HCT116 (cell line): ENCODE results near the gene WSB1.

ENCODE experiments used
- EGR1 ChIP-seq: IDR thresholded peaks from 2 replicates; pipeline ENCODE4 v1.6.1; 2012; ENCODE audit warnings: low read depth
- EZH2 ChIP-seq: fragments of 200-600 bp; sonication (generic); IDR thresholded peaks from 2 replicates; pipeline ENCODE4 v1.6.1; 2017; ENCODE audit warnings: antibody characterized with exemption, mixed run types
- JUND ChIP-seq: IDR thresholded peaks from 2 replicates; pipeline ENCODE4 v1.6.1; 2012
- POLR2A ChIP-seq: IDR thresholded peaks from 2 replicates; pipeline ENCODE4 v1.7.0; 2011; ENCODE audit warnings: borderline replicate concordance; ENCODE audit not compliant: insufficient read depth, insufficient read length; ENCODE audit errors: extremely low read depth
- POLR2AphosphoS5 ChIP-seq: IDR thresholded peaks from 2 replicates; pipeline ENCODE4 v1.6.1; 2011; ENCODE audit warnings: mild to moderate bottlenecking, low read depth, low read length, moderate library complexity
- RAD21 ChIP-seq: IDR thresholded peaks from 2 replicates; pipeline ENCODE4 v1.6.1; 2012; ENCODE audit warnings: low read depth, mild to moderate bottlenecking
- SIN3A ChIP-seq: IDR thresholded peaks from 2 replicates; pipeline ENCODE4 v1.6.1; 2012; ENCODE audit warnings: low read depth
- SP1 ChIP-seq: IDR thresholded peaks from 2 replicates; pipeline ENCODE4 v1.6.1; 2012; ENCODE audit warnings: low read depth
- YY1 ChIP-seq: IDR thresholded peaks from 2 replicates; pipeline ENCODE4 v1.6.1; 2011; ENCODE audit warnings: low read length, low read depth, moderate library complexity, mild to moderate bottlenecking; ENCODE audit not compliant: insufficient replicate concordance; ENCODE audit errors: extremely low read depth
- ZNF274 ChIP-seq: fragments of 200-500 bp; sonication (Bioruptor generic); IDR thresholded peaks from 2 replicates; pipeline ENCODE4 v1.6.1; 2014; ENCODE audit warnings: mild to moderate bottlenecking, low read depth, low read length, inconsistent platforms
- TF ChIP-seq, protein P1 (sequence below): IDR thresholded peaks from 2 replicates; pipeline ENCODE4 v1.6.1; 2012; ENCODE audit warnings: low read depth
- TF ChIP-seq, protein P2 (sequence below), 3 experiments: fragments of 200-600 bp in 1 of 3; sonication (generic) in 1 of 3; IDR thresholded peaks in 2 of 3; conservative IDR thresholded peaks in 1 of 3; 2 replicates each; pipeline ENCODE4 v1.5.1; 2012 to 2017; ENCODE audit warnings: low read depth in 2 of 3, low read length in 2 of 3, antibody characterized with exemption in 1 of 3, borderline replicate concordance in 1 of 3, control low read depth in 1 of 3, mild to moderate bottlenecking in 1 of 3, mixed read lengths in 1 of 3, mixed run types in 1 of 3, moderate library complexity in 1 of 3; ENCODE audit not compliant: insufficient read depth in 1 of 3
- TF ChIP-seq, protein P3 (sequence below): IDR thresholded peaks from 2 replicates; pipeline ENCODE4 v1.6.1; 2012

DNA sequence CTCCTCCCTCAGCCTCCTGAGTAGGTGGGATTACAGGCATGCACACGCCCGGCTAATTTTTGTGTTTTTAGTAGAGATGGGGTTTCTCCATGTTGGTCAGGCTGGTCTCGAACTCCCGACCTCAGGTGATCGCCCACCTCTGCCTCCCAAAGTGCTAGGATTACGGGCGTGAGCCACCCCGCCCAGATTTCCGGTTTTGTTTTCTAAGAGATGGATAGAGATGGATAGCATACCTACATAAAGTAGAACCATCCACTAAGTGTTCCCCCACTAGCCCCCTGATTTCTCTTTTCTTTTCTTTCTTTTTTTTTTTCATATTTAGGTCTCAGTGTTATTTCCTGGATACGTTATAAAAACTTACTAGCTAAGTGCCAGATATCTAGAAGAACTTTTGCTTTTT, 2.0 kb downstream of the WSB1 start:
- TF ChIP-seq, protein P1, sequence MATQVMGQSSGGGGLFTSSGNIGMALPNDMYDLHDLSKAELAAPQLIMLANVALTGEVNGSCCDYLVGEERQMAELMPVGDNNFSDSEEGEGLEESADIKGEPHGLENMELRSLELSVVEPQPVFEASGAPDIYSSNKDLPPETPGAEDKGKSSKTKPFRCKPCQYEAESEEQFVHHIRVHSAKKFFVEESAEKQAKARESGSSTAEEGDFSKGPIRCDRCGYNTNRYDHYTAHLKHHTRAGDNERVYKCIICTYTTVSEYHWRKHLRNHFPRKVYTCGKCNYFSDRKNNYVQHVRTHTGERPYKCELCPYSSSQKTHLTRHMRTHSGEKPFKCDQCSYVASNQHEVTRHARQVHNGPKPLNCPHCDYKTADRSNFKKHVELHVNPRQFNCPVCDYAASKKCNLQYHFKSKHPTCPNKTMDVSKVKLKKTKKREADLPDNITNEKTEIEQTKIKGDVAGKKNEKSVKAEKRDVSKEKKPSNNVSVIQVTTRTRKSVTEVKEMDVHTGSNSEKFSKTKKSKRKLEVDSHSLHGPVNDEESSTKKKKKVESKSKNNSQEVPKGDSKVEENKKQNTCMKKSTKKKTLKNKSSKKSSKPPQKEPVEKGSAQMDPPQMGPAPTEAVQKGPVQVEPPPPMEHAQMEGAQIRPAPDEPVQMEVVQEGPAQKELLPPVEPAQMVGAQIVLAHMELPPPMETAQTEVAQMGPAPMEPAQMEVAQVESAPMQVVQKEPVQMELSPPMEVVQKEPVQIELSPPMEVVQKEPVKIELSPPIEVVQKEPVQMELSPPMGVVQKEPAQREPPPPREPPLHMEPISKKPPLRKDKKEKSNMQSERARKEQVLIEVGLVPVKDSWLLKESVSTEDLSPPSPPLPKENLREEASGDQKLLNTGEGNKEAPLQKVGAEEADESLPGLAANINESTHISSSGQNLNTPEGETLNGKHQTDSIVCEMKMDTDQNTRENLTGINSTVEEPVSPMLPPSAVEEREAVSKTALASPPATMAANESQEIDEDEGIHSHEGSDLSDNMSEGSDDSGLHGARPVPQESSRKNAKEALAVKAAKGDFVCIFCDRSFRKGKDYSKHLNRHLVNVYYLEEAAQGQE = no peak
- TF ChIP-seq RAD21 (no peak), POLR2A (no peak), JUND (no peak), POLR2AphosphoS5 (no peak), YY1 (no peak), EGR1 (no peak), EZH2 (no peak), ZNF274 (no peak), SP1 (no peak), SIN3A (no peak)
- TF ChIP-seq, protein P2, sequence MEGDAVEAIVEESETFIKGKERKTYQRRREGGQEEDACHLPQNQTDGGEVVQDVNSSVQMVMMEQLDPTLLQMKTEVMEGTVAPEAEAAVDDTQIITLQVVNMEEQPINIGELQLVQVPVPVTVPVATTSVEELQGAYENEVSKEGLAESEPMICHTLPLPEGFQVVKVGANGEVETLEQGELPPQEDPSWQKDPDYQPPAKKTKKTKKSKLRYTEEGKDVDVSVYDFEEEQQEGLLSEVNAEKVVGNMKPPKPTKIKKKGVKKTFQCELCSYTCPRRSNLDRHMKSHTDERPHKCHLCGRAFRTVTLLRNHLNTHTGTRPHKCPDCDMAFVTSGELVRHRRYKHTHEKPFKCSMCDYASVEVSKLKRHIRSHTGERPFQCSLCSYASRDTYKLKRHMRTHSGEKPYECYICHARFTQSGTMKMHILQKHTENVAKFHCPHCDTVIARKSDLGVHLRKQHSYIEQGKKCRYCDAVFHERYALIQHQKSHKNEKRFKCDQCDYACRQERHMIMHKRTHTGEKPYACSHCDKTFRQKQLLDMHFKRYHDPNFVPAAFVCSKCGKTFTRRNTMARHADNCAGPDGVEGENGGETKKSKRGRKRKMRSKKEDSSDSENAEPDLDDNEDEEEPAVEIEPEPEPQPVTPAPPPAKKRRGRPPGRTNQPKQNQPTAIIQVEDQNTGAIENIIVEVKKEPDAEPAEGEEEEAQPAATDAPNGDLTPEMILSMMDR (IDR thresholded peaks at IDR 0.05 in 2 of 3, conservative IDR thresholded peaks at IDR 0.05 in 1 of 3; ENCODE audit: borderline replicate concordance in 1 of 3, insufficient read depth in 1 of 3, low read depth in 2 of 3, low read length in 2 of 3) = no peak
- TF ChIP-seq, protein P3, sequence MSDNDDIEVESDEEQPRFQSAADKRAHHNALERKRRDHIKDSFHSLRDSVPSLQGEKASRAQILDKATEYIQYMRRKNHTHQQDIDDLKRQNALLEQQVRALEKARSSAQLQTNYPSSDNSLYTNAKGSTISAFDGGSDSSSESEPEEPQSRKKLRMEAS = no peak
